ENCODE results near the gene TARBP2.

- no peak for TF ChIP-seq POLR2A (IDR thresholded peaks at IDR 0.05; ENCODE audit: low read depth, low read length)
- no peak for TF ChIP-seq POLR2AphosphoS5 (IDR thresholded peaks at IDR 0.05; ENCODE audit: low read depth, low read length)
These were observed 5.0 kb upstream of the TARBP2 start for GRCh38 chr12:53495903-53496751.

Data from GM12891 (cell line).